GM18867 (cell line): ENCODE measurements around the gene HPGDS.

Experiments
- ATAC-seq: cut with Tn5 transposase; IDR thresholded peaks from one replicate; pipeline ENCODE4 v1.9.1; 2021; ENCODE audit warnings: mild to moderate bottlenecking, moderate library complexity; ENCODE audit not compliant: unreplicated experiment

The HPGDS gene

DNA sequence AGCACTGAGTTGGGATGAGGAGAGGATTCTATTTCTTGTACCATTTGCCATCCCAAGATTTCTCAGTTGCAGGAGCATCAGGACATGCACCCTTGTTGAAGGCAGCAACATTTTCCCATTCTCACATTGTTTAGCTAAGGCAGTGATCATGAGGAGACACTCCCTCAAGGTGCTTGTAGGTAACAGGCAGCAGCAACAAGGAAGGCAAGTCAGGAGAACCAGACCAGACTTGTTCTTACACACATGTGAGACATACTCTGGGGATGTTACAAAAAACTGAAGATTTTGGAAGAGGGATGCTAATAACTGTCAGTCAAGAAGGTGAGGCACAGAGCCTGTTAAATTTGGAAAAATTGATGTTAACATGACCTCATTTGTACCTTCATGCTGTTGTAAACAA lies 15.5 kb upstream of the HPGDS start:
- ATAC-seq: no peak

DNA sequence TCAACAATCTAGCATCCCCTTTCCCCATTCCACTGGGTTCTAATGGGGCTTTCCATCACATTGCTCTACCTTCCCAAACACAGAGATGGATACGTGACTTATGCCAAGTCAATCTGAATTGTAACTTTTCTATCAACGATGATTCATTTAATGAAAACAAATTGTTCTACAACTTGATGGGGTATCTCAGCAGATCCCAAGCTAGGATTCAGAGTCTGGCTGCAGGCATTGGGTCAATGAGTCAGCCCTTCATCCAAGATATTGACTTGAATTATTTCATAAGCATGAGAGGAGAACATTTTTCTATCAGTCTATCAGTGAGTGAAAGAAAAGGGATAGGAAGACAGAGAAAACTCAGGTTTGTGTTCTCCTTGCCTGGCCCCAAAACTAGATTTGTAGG lies 15.0 kb upstream of the HPGDS start:
- no peak for ATAC-seq

DNA sequence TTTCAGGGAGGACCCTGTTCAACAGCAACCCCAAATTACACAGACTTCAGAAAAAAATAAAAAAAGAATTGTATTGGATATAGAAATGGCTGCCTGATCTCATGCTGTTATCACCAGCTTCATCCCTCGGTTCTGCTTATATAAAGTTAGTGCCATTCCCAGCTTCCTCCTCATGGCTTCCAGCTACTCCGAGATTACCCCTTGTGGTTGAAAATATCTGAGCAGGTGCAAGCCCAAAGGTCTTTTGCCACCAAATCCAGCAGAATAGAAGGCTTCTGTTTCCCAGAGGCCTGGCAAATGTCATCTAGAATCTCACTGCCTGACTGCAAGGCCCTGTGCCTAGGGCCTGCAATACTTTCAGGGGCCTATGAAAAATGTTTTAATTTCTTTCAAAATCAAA lies 13.8 kb upstream of the HPGDS start:
- ATAC-seq: no peak

DNA sequence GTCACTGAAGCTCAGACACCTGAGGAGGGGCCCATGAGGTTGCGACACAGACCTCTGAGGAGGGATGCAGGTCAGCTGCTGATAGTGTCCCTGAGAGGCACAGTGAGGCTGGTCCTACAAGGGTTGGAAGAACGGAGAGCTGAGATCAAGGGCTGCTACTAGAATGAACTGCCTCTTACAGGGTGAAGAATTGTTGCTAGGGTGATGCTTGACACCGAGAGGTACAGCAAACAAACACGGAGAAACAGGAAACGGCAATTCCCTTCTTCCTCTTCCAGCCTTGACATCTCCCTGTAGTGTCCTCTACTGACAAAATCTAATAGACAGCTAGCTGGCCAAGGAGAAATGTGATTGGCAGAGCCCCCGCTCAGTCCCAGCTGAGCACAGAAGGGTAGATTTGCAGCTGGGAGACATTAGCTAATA lies 11.8 kb upstream of the HPGDS start:
- no peak for ATAC-seq

DNA sequence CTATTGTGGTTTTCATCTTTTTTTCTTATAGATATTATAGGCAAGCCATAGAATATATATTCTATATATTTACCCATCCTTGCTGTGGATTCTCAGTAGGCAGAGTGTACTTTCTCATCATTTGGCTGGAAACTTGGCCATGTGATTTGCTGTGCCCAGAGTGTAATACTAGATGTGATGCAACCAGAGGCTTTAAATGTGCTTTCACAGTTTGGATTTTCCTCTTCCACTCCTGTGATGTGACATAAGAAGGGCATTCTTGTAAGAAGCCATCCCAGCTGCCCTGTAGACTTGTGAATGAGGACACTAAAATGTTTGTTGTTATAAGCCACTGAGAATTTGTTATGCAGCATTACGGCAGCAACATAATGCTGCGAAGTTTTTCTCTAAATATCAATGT lies 10.4 kb upstream of the HPGDS start:
- no peak for ATAC-seq

DNA sequence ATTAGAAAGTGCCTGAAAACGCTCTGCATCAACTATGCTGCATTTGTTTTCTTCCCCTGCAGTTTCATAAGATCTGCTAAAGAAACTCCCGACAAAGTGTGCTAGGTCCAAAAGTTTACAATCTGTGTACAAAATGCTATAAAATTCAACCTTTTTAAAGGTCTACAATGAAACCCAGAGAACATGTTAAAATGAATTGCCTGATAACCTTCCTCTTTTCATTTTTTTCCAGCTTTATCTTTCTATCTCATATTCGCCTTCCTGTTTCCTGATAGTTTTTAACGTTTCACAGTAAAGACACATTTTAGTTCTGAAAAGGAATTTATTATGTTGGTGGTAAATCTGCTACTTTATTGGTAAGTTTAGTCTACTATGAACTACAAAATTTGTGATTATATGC lies 9.5 kb upstream of the HPGDS start:
- ATAC-seq: no peak

DNA sequence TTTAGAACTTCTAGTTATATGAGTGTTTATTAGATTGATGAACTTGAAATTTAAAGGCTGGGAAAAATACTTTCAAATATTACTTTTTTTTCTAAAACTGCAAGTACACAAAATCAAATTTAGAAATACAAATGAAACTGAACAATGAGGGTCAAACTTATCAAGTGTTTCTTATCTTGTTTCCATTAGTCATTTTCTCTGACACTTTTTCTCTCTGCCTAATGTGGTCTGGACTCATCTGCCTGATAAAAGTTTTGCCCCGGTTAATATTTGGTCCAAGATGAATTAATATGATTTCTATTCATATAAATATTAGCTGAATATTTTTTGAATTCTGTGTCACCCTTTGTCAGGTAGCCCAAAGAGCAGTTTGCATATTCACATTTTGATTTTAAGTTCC lies 8.7 kb upstream of the HPGDS start:
- ATAC-seq: no peak

DNA sequence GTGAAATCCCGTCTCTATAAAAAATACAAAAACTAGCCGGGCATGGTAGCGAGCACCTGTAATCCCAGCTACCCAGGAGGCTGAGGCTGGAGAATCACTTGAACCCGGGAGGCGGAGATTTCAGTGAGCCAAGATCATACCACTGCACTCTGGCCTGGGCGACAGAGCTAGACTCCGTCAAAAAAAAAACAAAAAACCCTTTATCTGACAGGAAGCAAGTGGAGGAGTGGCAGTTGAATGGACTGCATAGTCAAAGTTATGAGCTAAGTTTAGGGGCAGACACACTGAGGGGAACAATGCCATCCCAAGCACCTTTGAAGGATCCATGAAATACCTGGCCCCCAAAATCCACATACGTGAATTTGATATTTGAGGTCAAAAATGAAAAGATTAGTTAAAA lies 7.5 kb upstream of the HPGDS start:
- ATAC-seq: no peak

DNA sequence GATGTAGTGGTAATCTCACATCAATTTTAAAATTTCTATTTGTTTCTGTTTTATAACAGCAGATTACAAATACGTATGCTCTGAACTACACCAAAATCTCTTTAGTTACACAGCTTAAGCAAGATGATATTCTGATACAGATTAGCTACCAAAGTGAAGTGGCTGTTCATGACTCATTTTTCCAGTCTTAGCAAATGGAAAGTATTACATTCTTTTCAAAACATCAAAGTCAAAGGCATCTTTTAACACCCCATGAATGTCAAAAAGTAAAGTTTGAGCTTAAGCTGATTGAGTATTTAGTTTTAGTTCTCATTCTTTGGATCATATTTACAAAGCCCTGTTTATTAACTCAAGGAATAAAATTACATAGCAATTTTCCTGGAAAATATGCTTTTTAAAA lies 6.6 kb upstream of the HPGDS start:
- ATAC-seq: no peak

DNA sequence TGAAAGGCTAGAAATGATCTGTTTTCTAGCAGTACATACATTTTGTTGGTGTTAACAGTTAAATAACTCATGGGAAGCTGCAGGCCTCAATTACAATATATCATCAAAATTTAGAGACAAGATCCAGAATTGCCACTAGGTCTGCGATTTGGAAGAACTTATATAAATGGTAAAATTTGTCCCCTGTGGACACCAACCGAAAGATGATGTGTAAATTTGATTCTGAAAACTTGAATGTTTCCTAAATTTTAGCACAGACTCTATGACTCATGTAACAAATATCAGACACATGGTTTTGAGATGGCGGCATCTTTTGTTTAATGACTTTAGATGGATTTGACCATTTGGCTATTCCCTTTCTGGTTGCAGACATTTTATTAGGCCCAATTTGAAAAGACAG lies 6.0 kb upstream of the HPGDS start:
- no peak for ATAC-seq

DNA sequence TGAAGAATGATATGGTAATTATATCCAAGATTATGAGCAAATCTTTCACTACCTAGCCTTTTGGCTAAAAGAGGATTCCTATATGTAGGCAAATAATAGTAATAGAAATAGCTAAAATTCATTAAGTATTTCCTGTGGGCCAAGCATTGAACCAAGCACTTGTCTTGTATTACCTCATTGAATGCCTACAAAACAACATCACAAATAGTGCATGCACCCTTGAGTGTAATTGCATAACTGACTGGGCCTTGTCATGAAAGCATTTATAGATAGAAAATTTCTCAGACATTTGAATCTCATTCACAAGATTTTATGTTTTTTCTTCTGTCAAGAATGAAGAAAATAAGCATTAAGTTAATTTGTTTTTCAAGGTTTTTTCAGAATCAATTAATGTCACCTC lies 3.9 kb upstream of the HPGDS start:
- ATAC-seq: no peak

DNA sequence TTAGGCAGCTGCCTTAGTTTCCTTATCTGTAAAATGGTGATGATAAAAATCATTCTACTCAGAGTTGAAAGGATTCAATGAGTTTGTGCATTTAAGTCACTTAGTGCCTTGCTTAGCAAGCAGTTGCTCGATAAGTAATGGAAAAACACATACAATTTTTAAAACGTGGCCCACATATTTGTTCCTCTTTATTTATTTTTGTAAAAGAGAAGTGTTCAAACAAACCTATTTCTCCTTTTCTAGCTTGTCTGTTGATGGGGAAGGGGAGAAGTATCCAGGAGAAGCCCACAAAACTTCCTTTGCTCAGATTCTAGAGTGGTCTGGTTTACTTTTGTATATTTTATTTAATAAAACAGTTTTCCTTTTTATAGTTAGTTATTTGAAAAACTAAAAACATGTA lies 3.3 kb upstream of the HPGDS start:
- ATAC-seq: no peak

DNA sequence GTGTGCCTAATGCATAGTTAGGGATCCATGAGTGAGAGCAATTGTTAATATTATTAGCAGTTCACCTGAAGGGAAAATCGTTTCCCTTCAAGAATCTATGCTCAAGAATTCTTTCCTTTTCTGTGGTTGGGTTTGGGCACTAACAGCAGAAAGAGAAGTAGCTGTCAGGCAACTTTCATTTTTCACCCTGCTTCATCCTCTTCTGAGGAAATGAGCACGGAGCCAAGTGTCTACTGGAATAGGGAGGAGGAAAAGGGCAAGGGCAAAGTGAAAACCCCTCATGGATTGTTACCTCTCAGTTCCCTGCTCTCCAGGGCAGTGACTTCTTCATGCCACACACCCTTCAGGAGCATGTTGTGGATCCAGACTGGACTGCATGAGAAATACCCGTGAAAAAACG lies 2.6 kb upstream of the HPGDS start:
- ATAC-seq: no peak

DNA sequence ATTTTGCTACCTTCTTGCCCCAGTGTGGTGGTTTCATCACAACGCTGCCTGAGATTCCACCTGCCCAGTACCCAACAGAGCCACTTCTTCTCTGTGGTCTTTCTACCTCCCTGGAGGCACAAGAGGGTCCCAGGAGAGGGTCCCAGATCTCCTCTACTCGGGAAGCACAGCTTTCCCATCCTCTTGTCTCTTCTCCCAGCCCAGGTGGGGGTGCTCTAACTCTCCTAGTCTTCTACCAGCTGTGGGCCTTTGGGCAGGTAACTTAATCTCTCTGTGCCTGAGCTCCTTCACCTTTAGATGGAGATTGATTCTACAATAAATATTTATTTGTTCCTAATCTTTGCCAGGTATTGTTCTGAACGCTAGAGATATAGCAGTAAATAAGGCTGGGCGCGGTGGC lies 1.8 kb upstream of the HPGDS start:
- ATAC-seq: no peak

DNA sequence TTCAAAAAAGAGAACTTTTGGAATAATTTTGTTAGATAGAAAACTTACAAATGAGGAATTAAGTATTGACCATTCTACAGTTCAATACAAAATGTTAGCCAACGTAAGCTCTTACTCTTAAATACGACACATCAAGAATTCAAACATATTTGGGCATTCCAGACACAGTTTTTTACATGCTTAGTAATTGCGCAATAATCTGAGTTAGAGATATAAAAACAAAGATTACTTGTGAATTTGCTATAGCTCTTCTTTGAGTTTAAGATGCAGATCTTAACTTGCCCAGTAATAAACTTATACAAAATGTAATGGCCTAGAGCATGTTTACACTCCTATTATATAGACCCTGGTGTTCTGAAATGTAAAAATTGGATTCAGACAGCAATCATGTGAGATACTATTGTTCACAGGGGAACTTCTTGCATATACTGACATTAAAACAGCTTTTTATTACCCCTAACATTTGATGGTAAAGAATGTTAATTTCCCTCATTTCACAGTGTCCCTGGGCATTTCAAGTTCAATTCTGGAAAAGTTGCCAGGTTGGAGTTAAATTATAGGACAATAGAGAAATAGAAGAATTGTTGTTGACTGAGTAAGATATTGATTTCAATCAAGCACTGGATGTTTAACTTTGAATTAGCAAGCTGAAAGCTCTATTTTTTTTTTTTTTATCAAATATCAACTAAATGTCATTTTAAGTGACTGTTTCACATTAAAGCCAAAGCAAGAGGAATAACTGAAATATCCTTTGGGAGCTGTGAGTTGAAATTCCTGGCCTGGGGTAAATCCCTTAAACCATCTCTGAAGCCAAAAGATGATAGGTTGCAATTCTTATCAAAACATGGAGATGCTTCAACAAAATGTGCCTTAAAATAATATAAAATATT lies 910 bp downstream of the HPGDS start:
- no peak for ATAC-seq

DNA sequence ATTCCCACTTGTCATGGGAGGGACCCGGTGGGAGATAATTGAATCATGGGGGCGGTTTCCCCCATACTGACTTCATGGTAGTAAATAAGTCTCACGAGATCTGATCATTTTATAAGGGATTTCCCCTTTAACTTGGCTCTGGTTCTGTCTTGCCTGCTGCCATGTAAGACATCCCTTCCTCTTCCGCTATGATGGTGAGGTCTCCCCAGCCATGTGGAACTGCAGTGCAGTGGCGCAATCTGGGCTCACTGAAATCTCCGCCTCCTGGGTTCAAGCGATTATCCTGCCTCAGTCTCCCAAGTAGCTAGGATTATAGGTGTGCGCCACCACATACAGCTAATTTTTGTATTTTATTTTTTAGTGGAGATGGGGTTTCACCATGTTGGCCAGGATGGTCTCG lies 2.9 kb downstream of the HPGDS start:
- peak; percentile 36 for ATAC-seq

DNA sequence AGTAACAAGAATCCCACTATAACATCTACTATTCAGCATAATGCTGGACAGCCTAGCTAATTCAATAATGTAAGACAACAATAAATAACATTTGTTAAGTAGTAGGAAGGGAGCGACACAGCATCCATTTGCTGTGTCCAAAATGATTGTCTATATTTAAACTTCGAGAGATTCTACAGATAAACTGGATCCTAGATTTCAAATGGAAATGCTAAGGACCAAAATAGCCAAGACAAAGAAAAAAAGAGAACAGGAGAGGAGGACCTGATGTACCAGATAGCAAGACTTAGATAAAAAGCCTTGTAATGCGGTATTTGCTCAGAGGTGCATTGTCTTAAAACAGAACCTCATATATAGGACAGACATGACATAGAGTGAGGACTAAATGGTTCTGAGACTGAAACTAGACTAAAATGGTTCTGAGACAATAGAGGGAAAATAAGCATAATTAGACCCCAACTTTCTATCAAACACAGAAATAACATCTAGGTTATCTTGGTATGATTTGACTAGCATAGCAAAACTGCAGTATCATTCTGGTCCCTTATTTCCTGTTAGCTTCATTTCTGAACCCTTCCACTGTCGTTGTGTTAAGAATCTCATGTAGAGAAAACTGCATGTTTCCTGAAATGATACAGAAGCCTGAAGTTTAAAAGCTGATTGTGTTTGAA lies 3.8 kb downstream of the HPGDS start:
- peak; percentile 83 for ATAC-seq

DNA sequence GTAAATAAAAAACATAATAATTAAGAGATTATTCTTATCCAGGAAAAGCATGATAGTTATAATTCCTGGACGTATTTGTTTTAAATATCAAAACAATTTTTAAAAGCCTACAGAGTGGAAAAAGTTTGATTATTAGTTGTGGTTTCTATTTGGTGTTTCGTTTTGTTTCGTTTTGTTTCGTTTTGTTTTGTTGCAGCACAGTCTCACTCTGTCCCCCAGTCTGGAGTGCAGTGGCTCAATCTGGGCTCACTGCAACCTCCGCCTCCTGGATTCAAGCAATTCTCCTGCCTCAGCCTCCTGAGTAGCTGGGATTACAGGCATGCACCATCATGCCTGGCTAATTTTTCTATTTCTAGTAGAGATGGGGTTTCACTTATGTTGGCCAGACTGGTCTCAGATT lies 5.8 kb downstream of the HPGDS start:
- peak; percentile 27 for ATAC-seq

DNA sequence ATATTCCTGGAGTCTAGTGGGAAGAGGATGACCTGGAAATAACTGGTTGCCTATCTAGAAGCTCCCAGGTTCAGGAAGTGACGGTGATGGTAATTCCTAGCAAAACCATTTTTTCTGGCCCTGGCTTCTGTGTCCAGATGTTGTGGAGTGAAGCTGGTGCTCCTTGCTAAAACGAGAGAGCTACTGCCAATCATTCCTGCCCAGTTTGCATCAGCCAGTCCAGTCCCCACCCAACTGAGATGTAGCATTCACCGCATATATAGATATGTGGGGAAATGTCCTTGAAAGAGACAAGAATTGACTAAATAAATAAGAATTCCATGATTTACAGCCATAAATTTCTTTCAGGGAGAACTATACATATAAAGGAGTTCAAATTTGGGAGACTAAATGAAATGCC lies 6.3 kb downstream of the HPGDS start:
- ATAC-seq: no peak

DNA sequence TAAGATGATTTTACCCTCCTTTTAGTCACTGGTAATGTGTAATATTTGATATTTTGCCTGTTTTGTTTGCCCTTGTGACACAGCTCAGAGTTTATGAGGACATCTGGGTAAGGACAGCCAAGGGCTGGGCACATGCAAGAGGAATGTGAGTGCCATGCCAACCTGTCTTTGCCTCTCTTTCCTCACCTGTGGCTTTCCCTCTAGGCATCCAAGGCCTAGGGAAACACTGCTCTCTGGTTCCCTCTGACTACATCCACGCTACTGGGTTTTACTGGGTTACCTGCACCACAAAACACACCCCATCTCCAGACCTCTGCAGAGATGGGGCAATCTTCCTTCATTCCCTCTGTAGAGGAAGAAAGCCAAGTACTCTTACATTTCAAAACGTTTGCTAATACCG lies 7.7 kb downstream of the HPGDS start:
- ATAC-seq: no peak

DNA sequence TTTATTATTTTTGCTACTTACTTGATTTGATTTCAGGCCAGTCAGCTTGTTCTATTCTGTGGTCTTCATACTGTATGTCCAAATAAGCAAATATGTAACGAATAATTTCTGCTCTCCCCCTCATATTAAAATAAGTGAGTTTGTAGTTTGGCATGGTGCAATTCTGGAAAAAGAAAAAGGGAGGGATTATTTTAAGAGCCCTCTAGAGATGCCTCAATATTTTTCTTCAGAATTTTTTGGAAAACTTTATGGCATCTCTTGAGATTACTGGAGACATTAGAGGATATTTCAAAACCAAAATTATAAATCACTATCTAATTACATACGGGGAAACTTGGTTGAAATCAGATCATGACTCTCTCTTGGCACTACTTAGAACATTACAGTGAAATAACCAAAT lies 8.2 kb downstream of the HPGDS start:
- no peak for ATAC-seq

DNA sequence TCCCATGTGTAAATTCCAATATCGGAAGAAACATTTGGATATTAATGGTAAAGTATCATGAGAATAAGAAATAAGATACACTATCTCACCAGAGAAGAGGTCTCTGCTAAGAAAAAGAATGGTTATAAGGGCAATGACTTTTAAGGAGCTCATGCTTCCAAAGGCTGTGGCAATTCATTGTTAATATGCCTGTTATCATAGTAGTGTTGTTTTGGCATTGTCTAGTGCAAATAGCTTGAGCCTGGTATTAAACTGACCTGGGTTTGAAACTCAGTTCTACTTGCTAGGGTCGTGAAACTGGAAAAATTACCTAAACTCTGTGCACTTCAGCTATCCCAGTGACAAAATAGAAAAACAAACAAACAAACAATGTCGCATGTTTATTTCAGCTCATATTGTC lies 8.8 kb downstream of the HPGDS start:
- no peak for ATAC-seq
